HepG2 (cell line): ENCODE results near the gene IQSEC1. TPM values are rescaled to one million over a fixed set of nuclear protein-coding genes. Genes with fewer than 3 reads are reported as not detected.
A peak's percentile ranks its signal among the peaks of the same experiment; 100 is the strongest.

Source experiments
- FOSL1 ChIP-seq: sonication (generic); formaldehyde crosslinking; IDR thresholded peaks from 2 replicates; pipeline ENCODE4 v1.9.0; 2021; ENCODE audit warnings: missing genetic modification reagents, borderline replicate concordance
- FOXJ3 ChIP-seq: sonication (generic); formaldehyde crosslinking; IDR thresholded peaks from 2 replicates; pipeline ENCODE4 v1.4.0; 2020; ENCODE audit warnings: missing genetic modification reagents, mild to moderate bottlenecking, borderline replicate concordance
- GTF3A ChIP-seq: sonication (generic); formaldehyde crosslinking; conservative IDR thresholded peaks from 2 replicates; pipeline ENCODE4 v1.4.0; 2020; ENCODE audit warnings: mild to moderate bottlenecking, missing genetic modification reagents
- HIC2 ChIP-seq: sonication (generic); formaldehyde crosslinking; IDR thresholded peaks from 2 replicates; pipeline ENCODE4 v1.9.0; 2022; ENCODE audit warnings: low read depth, missing genetic modification reagents
- KLF6 ChIP-seq: IDR thresholded peaks from 2 replicates; pipeline ENCODE4 v1.8.0; 2016; ENCODE audit warnings: missing biosample characterization, missing genetic modification reagents
- MEF2D ChIP-seq: sonication (generic); formaldehyde crosslinking; IDR thresholded peaks from 2 replicates; pipeline ENCODE4 v1.5.1; 2020; ENCODE audit warnings: mild to moderate bottlenecking, missing genetic modification reagents
- MYNN ChIP-seq: sonication (generic); formaldehyde crosslinking; IDR thresholded peaks from 2 replicates; pipeline ENCODE4 v1.4.0; 2020; ENCODE audit warnings: mild to moderate bottlenecking, low read depth, missing genetic modification reagents
- SUZ12 ChIP-seq: fragments of 150-350 bp; IDR thresholded peaks from 2 replicates; pipeline ENCODE4 v1.6.1; 2014; ENCODE audit warnings: low read depth, low read length
- TAF1 ChIP-seq: sonication (generic); formaldehyde crosslinking; IDR thresholded peaks from 2 replicates; pipeline ENCODE4 v1.4.0; 2020; ENCODE audit warnings: missing genetic modification reagents
- TBL1XR1 ChIP-seq: fragments of 150-350 bp; IDR thresholded peaks from 2 replicates; pipeline ENCODE4 v1.6.1; 2014; ENCODE audit warnings: borderline replicate concordance, low read length; ENCODE audit not compliant: partially characterized antibody
- THYN1 ChIP-seq: sonication (generic); formaldehyde crosslinking; IDR thresholded peaks from 2 replicates; pipeline ENCODE4 v1.8.1; 2023; ENCODE audit warnings: low read depth, mild to moderate bottlenecking, moderate library complexity, missing genetic modification reagents, borderline replicate concordance
- YEATS2 ChIP-seq: sonication (generic); formaldehyde crosslinking; IDR thresholded peaks from 2 replicates; pipeline ENCODE4 v1.4.0; 2020; ENCODE audit warnings: missing genetic modification reagents, borderline replicate concordance
- ZBTB49 ChIP-seq: sonication (generic); formaldehyde crosslinking; IDR thresholded peaks from 2 replicates; pipeline ENCODE4 v1.4.0; 2020; ENCODE audit warnings: missing genetic modification reagents, borderline replicate concordance
- ZNF205 ChIP-seq: IDR thresholded peaks from 2 replicates; pipeline ENCODE4 v1.6.1; 2018; ENCODE audit warnings: missing biosample characterization, missing genetic modification reagents
- ZNF670 ChIP-seq: sonication (generic); formaldehyde crosslinking; IDR thresholded peaks from 2 replicates; pipeline ENCODE4 v1.8.0; 2022; ENCODE audit warnings: mild to moderate bottlenecking, missing genetic modification reagents, borderline replicate concordance
- ZNF713 ChIP-seq: sonication (generic); formaldehyde crosslinking; IDR thresholded peaks from 2 replicates; pipeline ENCODE4 v1.4.0; 2020; ENCODE audit warnings: mild to moderate bottlenecking, missing genetic modification reagents
- ZNF747 ChIP-seq: sonication (generic); formaldehyde crosslinking; IDR thresholded peaks from 2 replicates; pipeline ENCODE4 v1.8.1; 2023; ENCODE audit warnings: missing genetic modification reagents, mild to moderate bottlenecking, borderline replicate concordance
- ZSCAN30 ChIP-seq: sonication (generic); formaldehyde crosslinking; IDR thresholded peaks from 2 replicates; pipeline ENCODE4 v1.5.0; 2020; ENCODE audit warnings: mild to moderate bottlenecking, missing genetic modification reagents
- polyA plus RNA-seq, 8 experiments: library from polyadenylated mRNA; depleted of rRNA in 3 of 8; stranded (reverse) in 7 of 8; unstranded in 1 of 8; fragments of >200 nt; fragmentation: Illumina TruSeq in 4 of 8; extraction: Trizol in 4 of 8; gene quantifications; 2 replicates each; pipeline versions ENCODE4 v1.2.1 to v1.2.3, GENCODE V29; 2011 to 2016; ENCODE audit warnings: low read depth in 4 of 8, missing spikeins in 1 of 8, mixed read lengths in 1 of 8; ENCODE audit not compliant: insufficient read depth in 1 of 8
- total RNA-seq, 5 experiments: library from RNA; depleted of rRNA; stranded (reverse); fragments of >200 nt; fragmentation: Illumina TruSeq; extraction: Trizol; gene quantifications; 2 replicates each; pipeline ENCODE4 v1.2.3, GENCODE V29; 2016; ENCODE audit warnings: low read depth in 1 of 5
- TF ChIP-seq, protein P1 (sequence below): IDR thresholded peaks from 2 replicates; pipeline ENCODE4 v1.4.0; 2020; ENCODE audit warnings: mild to moderate bottlenecking, missing genetic modification reagents
- TF ChIP-seq, protein P2 (sequence below): sonication (generic); formaldehyde crosslinking; IDR thresholded peaks from 2 replicates; pipeline ENCODE4 v1.8.1; 2023; ENCODE audit warnings: missing genetic modification reagents, inconsistent platforms, borderline replicate concordance

The IQSEC1 gene
- total and polyA plus RNA-seq, 2 of the 13 experiments (the other 11 are each of a cell fraction or from before 2014, with no cell fraction given): 17.4 to 20.2 TPM

DNA sequence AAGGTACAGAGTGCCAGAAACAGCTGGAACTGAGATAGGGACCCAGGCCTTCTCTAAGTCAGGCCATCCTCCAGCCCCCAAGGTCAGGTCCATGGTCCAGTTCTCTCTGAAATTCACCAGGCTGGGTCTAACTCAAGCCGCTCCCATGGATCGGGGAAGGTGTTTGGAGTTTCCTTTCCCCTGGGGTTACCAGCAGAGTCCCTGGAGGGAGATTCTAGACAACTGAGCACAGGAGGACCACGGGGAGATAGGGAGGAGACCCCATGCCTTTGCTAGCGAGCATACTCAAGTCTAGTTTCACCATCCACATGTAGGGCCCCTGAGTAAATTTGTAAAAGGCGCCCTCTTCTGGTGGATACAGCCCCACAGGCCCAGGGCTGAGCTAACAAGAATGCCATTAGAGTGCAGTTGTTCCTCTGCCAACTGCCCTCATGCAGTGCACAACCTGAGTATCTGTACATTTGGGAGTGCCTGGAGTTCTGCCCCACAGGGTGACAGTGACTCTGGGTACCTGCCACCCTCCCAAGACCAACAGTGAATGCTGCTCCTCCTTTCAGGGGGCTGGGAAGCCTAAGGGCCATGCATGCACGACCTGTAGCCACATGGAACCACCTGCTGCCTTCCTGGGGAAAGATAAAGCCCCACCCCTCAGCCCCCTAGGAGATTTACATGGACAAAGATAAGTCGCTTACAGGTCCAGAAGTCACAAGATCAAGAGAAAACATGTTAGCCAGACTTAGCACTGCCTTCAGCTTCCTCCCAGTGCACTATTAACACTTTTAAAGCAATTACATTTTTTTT is 89.0 kb downstream of the IQSEC1 start (continued):
- TF ChIP-seq SUZ12: no peak
- no peak for TF ChIP-seq FOXJ3 (CRISPR knock-in tag)
- TF ChIP-seq ZBTB49 (CRISPR knock-in tag): no peak
- TF ChIP-seq, protein P1, sequence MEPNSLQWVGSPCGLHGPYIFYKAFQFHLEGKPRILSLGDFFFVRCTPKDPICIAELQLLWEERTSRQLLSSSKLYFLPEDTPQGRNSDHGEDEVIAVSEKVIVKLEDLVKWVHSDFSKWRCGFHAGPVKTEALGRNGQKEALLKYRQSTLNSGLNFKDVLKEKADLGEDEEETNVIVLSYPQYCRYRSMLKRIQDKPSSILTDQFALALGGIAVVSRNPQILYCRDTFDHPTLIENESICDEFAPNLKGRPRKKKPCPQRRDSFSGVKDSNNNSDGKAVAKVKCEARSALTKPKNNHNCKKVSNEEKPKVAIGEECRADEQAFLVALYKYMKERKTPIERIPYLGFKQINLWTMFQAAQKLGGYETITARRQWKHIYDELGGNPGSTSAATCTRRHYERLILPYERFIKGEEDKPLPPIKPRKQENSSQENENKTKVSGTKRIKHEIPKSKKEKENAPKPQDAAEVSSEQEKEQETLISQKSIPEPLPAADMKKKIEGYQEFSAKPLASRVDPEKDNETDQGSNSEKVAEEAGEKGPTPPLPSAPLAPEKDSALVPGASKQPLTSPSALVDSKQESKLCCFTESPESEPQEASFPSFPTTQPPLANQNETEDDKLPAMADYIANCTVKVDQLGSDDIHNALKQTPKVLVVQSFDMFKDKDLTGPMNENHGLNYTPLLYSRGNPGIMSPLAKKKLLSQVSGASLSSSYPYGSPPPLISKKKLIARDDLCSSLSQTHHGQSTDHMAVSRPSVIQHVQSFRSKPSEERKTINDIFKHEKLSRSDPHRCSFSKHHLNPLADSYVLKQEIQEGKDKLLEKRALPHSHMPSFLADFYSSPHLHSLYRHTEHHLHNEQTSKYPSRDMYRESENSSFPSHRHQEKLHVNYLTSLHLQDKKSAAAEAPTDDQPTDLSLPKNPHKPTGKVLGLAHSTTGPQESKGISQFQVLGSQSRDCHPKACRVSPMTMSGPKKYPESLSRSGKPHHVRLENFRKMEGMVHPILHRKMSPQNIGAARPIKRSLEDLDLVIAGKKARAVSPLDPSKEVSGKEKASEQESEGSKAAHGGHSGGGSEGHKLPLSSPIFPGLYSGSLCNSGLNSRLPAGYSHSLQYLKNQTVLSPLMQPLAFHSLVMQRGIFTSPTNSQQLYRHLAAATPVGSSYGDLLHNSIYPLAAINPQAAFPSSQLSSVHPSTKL (CRISPR knock-in tag): peak; percentile 37; the same call in 1 of the 2 replicates
- no peak for TF ChIP-seq HIC2 (CRISPR knock-in tag)
- TF ChIP-seq ZSCAN30 (CRISPR knock-in tag): no peak
- TF ChIP-seq ZNF670 (CRISPR knock-in tag): no peak
- TF ChIP-seq TBL1XR1: peak; percentile 40
- TF ChIP-seq FOSL1 (CRISPR knock-in tag): no peak
- TF ChIP-seq, protein P2, sequence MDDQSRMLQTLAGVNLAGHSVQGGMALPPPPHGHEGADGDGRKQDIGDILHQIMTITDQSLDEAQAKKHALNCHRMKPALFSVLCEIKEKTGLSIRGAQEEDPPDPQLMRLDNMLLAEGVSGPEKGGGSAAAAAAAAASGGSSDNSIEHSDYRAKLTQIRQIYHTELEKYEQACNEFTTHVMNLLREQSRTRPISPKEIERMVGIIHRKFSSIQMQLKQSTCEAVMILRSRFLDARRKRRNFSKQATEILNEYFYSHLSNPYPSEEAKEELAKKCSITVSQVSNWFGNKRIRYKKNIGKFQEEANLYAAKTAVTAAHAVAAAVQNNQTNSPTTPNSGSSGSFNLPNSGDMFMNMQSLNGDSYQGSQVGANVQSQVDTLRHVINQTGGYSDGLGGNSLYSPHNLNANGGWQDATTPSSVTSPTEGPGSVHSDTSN (CRISPR knock-in tag): no peak
- TF ChIP-seq GTF3A (CRISPR knock-in tag): no peak
- no peak for TF ChIP-seq MYNN
- 0 out of 2 replicates have a peak, but pooled peaks have one; percentile 36 for TF ChIP-seq MEF2D
- no peak for TF ChIP-seq ZNF713 (CRISPR knock-in tag)
- TF ChIP-seq TAF1 (CRISPR knock-in tag): no peak
- 0 out of 2 replicates have a peak, but pooled peaks have one; percentile 41 for TF ChIP-seq KLF6 (CRISPR knock-in tag)
- TF ChIP-seq ZNF747 (CRISPR knock-in tag): no peak
- no peak for TF ChIP-seq THYN1 (CRISPR knock-in tag)
- no peak for TF ChIP-seq YEATS2 (CRISPR knock-in tag)
- 0 out of 2 replicates have a peak, but pooled peaks have one; percentile 50 for TF ChIP-seq ZNF205 (CRISPR knock-in tag)
